ENCODE results near the gene RABAC1.
"Not testable (repeated sequence)": the region's sequence is repeated elsewhere in the genome, so short reads cannot be mapped to it uniquely, and the experiment has no call there.

RABAC1 gene

GRCh38 chr19:41945135-41945766, 13.9 kb downstream of the RABAC1 start:
- DNase-seq (ENCODE audit: low read depth) = peak; percentile 86

- DNase-seq (ENCODE audit: low read depth) = no peak
Observed at GRCh38 chr19:41944336-41944735, 14.8 kb downstream of the RABAC1 start.

GRCh38 chr19:41941410-41942202, 17.5 kb downstream of the RABAC1 start:
- DNase-seq (ENCODE audit: low read depth) = no peak

- DNase-seq (ENCODE audit: low read depth) = no peak
Observed at GRCh38 chr19:41940731-41941409, 18.3 kb downstream of the RABAC1 start.

GRCh38 chr19:41939861-41940730, 19.0 kb downstream of the RABAC1 start:
- DNase-seq (ENCODE audit: low read depth) = no peak

- not testable (repeated sequence) for DNase-seq (ENCODE audit: low read depth)
Observed at GRCh38 chr19:41939209-41939608, 19.9 kb downstream of the RABAC1 start.

- DNase-seq (ENCODE audit: low read depth) = no peak
Observed at GRCh38 chr19:41937525-41938468, 21.3 kb downstream of the RABAC1 start.

GRCh38 chr19:41936961-41937360, 22.2 kb downstream of the RABAC1 start:
- DNase-seq (ENCODE audit: low read depth) = no peak

- no peak for DNase-seq (ENCODE audit: low read depth)
Observed at GRCh38 chr19:41936416-41936850, 22.7 kb downstream of the RABAC1 start.

GRCh38 chr19:41935760-41936415, 23.2 kb downstream of the RABAC1 start:
- DNase-seq (ENCODE audit: low read depth) = no peak

- peak; percentile 69 for DNase-seq (ENCODE audit: low read depth)
Observed at GRCh38 chr19:41934849-41935374, 24.2 kb downstream of the RABAC1 start.

GRCh38 chr19:41933693-41934426, 25.3 kb downstream of the RABAC1 start:
- DNase-seq (ENCODE audit: low read depth) = no peak

- DNase-seq (ENCODE audit: low read depth) = no peak
Observed at GRCh38 chr19:41932720-41933332, 26.3 kb downstream of the RABAC1 start.

- DNase-seq (ENCODE audit: low read depth) = no peak
Observed at GRCh38 chr19:41932259-41932719, 26.8 kb downstream of the RABAC1 start.

- DNase-seq (ENCODE audit: low read depth) = no peak
Observed at GRCh38 chr19:41930926-41931592, 28.1 kb downstream of the RABAC1 start.

- DNase-seq (ENCODE audit: low read depth) = no peak
Observed at GRCh38 chr19:41930322-41930722, 28.8 kb downstream of the RABAC1 start.

GRCh38 chr19:41929536-41930071, 29.5 kb downstream of the RABAC1 start:
- DNase-seq (ENCODE audit: low read depth) = no peak

Data from activated T-cell treated with anti-CD3 and anti-CD28 coated beads for 24 hours (primary cell).